ENCODE data around the gene CYP26B1. TPM values are rescaled to one million over a fixed set of nuclear protein-coding genes. Genes with fewer than 3 reads are reported as not detected.

CYP26B1 gene
- total and polyA plus RNA-seq, 4 donors: 1.4 to 12.9 (median 5.4) TPM

DNA sequence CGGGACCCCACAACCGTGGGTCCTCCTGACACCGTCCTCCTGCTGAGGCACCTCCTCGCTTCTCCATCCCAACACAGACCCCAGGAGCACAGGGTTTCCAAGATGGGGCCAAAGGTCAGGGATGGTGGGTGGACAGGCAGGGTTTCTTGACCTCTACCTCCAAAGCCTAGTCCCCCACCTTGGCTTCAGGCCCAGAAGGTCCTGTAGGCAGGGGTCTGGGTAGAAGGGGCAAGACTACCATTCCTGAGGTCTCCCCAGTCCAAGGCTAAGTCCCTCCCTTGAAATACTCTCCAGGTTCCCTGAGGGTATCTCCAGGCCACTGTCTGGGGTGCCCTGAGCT, 7.1 kb downstream of the CYP26B1 start:
- Histone ChIP-seq H3K27ac (ENCODE audit: low read depth in 1 of 2, low read length in 2 of 2) (no peak overlapping the region), H3K4me3 (ENCODE audit: low read length in 2 of 2) (no peak overlapping the region), H3K4me1 (ENCODE audit: control insufficient read depth in 1 of 2, insufficient read depth in 2 of 2, low read length in 2 of 2) (no peaks in the 10 kb centered on the region), H3K27me3 (ENCODE audit: control insufficient read depth in 1 of 2, insufficient read depth in 2 of 2, low read length in 1 of 2) (no peaks in the 10 kb centered on the region), H3K9me3 (ENCODE audit: control insufficient read depth, low read length) (no peaks in the 10 kb centered on the region), H3K36me3 (ENCODE audit: control insufficient read depth in 1 of 2, insufficient read depth in 2 of 2, low read length in 1 of 2) (no peaks in the 10 kb centered on the region)
- DNase-seq (peak in 1 of 2 donors; percentile 47), ATAC-seq (ENCODE audit: low FRiP score) (no peak)
- intact Hi-C loops (cut with DNase I): loop anchor here (10.0 kb wide), 3 partner anchors 426 to 526 kb away; no protein-coding TSS in a partner anchor
- 84 to 88% methylated on average over 4 of the region's 4 CpGs for WGBS, 2 donors

GRCh38 chr2:72139874-72140620, 7.6 kb downstream of the CYP26B1 start:
- ATAC-seq (ENCODE audit: low FRiP score): no peak
- H3K4me1 ChIP-seq (ENCODE audit: control insufficient read depth in 1 of 2, insufficient read depth in 2 of 2, low read length in 2 of 2): no peaks in the 10 kb centered on the region
- intact Hi-C loops (cut with DNase I): loop anchor here (10.0 kb wide), 3 partner anchors 425 to 525 kb away; no protein-coding TSS in a partner anchor
- DNase-seq: peak; percentile 40 to 68
- no peaks in the 10 kb centered on the region for H3K27me3 ChIP-seq (ENCODE audit: control insufficient read depth in 1 of 2, insufficient read depth in 2 of 2, low read length in 1 of 2)
- H3K9me3 ChIP-seq (ENCODE audit: control insufficient read depth, low read length): no peaks in the 10 kb centered on the region
- H3K27ac ChIP-seq (ENCODE audit: low read depth in 1 of 2, low read length in 2 of 2): peak overlapping the region; percentile 9 to 37
- no peak overlapping the region for H3K4me3 ChIP-seq (ENCODE audit: low read length in 2 of 2)
- H3K36me3 ChIP-seq (ENCODE audit: control insufficient read depth in 1 of 2, insufficient read depth in 2 of 2, low read length in 1 of 2): no peaks in the 10 kb centered on the region
- 68 to 71% methylated on average over 12 to 14 of the region's 14 CpGs for WGBS, 2 donors

- no peak for DNase-seq
- intact Hi-C loops (cut with DNase I): no loop called here
These were observed 8.2 kb downstream of the CYP26B1 start for GRCh38 chr2:72139471-72139873.

GRCh38 chr2:72138921-72139381, 8.7 kb downstream of the CYP26B1 start:
- no peak overlapping the region for H3K4me3 ChIP-seq (ENCODE audit: low read length in 2 of 2)
- H3K4me1 ChIP-seq (ENCODE audit: control insufficient read depth in 1 of 2, insufficient read depth in 2 of 2, low read length in 2 of 2): no peaks in the 10 kb centered on the region
- peak overlapping the region in 1 of 2 donors; percentile 42 for H3K27ac ChIP-seq (ENCODE audit: low read depth in 1 of 2, low read length in 2 of 2)
- ATAC-seq (ENCODE audit: low FRiP score) (peak; percentile 47), DNase-seq (peak; percentile 71 to 89)
- WGBS, 2 donors: 14 to 16% methylated on average over 13 to 14 of the region's 14 CpGs
- no peaks in the 10 kb centered on the region for H3K27me3 ChIP-seq (ENCODE audit: control insufficient read depth in 1 of 2, insufficient read depth in 2 of 2, low read length in 1 of 2)
- no peaks in the 10 kb centered on the region for H3K36me3 ChIP-seq (ENCODE audit: control insufficient read depth in 1 of 2, insufficient read depth in 2 of 2, low read length in 1 of 2)
- H3K9me3 ChIP-seq (ENCODE audit: control insufficient read depth, low read length): no peaks in the 10 kb centered on the region
- intact Hi-C loops (cut with DNase I): no loop called here

More at GRCh38 chr2:72139471-72139873, 8.2 kb downstream of the CYP26B1 start:
- no peaks in the 10 kb centered on the region for H3K27me3 ChIP-seq (ENCODE audit: control insufficient read depth in 1 of 2, insufficient read depth in 2 of 2, low read length in 1 of 2)
- 65 to 68% methylated on average over 8 of the region's 8 CpGs for WGBS, 2 donors
- no peak for ATAC-seq (ENCODE audit: low FRiP score)
- peak overlapping the region; percentile 9 to 37 for H3K27ac ChIP-seq (ENCODE audit: low read depth in 1 of 2, low read length in 2 of 2)
- no peaks in the 10 kb centered on the region for H3K9me3 ChIP-seq (ENCODE audit: control insufficient read depth, low read length)
- H3K4me1 ChIP-seq (ENCODE audit: control insufficient read depth in 1 of 2, insufficient read depth in 2 of 2, low read length in 2 of 2): no peaks in the 10 kb centered on the region
- H3K4me3 ChIP-seq (ENCODE audit: low read length in 2 of 2): no peak overlapping the region
- no peaks in the 10 kb centered on the region for H3K36me3 ChIP-seq (ENCODE audit: control insufficient read depth in 1 of 2, insufficient read depth in 2 of 2, low read length in 1 of 2)

DNA sequence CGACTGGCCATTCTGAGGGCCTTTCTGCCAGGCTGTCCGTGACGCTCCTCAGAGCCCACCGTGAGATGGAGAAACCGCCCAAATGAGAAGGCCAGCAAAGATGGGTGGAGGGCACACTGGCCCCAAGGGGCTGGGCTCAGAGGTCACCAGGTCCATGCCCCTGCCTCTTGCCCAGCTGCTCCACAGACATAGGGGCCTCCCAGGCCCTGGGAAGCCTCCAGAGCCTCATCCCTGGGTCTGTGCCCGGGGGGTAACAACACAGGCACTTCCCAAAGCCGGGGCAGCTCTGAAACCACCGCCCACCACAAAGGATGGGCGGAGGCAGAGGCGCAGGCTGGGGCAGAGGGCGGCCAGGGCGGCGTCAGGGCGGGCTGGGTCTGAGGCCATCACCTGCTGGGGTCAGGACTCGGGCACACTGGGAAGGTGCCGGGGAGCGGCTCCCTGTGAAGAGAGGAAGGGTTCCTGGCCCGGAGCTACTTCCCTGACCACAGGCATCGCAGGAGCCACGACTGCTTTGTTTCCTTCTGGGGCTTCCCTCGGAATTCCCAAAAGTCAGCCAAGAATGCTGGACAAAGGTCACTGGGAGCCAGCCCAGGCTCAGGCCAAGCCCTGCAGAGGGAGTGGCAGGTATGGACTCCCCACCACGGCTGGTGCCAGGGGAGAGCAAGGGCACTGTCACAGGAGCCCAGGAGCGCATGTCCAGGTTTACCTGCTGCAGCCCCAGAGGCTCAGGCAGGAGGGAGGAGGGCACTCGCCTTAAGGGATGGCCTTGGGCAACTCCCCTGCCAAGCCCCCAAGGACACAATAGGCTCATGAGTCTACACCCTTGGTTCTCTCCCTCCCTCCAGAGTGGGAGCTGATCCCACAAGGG, 9.4 kb downstream of the CYP26B1 start:
- DNase-seq (peak; percentile 53 to 75), ATAC-seq (ENCODE audit: low FRiP score) (no peak)
- Histone ChIP-seq H3K4me1 (ENCODE audit: control insufficient read depth in 1 of 2, insufficient read depth in 2 of 2, low read length in 2 of 2) (no peaks in the 10 kb centered on the region), H3K27me3 (ENCODE audit: control insufficient read depth in 1 of 2, insufficient read depth in 2 of 2, low read length in 1 of 2) (no peaks in the 10 kb centered on the region), H3K9me3 (ENCODE audit: control insufficient read depth, low read length) (no peaks in the 10 kb centered on the region), H3K27ac (ENCODE audit: low read depth in 1 of 2, low read length in 2 of 2) (peak overlapping the region in 1 of 2 donors; percentile 42), H3K36me3 (ENCODE audit: control insufficient read depth in 1 of 2, insufficient read depth in 2 of 2, low read length in 1 of 2) (no peaks in the 10 kb centered on the region), H3K4me3 (ENCODE audit: low read length in 2 of 2) (no peak overlapping the region)
- 67 to 70% methylated on average over 23 to 24 of the region's 24 CpGs for WGBS, 2 donors
- intact Hi-C loops (cut with DNase I): no loop called here

DNA sequence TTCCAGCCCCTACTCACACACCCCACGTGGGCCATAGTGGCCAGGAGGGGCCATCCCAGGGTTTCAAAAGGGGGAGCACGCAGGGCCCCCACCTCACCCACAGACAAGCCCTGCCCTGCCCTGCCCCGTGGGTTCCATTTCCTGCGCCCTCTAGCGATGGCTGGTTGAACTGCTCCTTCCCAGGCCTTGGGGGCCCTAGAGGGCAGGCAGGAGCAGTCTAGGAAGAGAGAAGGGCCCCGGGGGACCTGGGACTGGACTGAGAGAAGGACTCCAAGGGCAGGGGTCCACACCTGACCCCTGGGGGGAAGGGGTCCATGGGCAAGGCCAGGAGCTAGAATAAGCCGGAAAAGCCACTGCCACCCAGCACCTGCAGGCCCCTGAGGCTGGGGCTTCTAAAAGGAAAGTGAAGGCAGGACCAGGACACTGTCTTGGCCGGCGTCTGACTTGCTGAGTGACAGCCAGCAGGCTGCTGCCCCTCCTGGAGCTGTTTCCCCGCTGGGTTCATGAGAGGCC, 10.1 kb downstream of the CYP26B1 start:
- peak overlapping the region in 1 of 2 donors; percentile 42 for H3K27ac ChIP-seq (ENCODE audit: low read depth in 1 of 2, low read length in 2 of 2)
- intact Hi-C loops (cut with DNase I): no loop called here
- ATAC-seq (ENCODE audit: low FRiP score): peak; percentile 60

DNA sequence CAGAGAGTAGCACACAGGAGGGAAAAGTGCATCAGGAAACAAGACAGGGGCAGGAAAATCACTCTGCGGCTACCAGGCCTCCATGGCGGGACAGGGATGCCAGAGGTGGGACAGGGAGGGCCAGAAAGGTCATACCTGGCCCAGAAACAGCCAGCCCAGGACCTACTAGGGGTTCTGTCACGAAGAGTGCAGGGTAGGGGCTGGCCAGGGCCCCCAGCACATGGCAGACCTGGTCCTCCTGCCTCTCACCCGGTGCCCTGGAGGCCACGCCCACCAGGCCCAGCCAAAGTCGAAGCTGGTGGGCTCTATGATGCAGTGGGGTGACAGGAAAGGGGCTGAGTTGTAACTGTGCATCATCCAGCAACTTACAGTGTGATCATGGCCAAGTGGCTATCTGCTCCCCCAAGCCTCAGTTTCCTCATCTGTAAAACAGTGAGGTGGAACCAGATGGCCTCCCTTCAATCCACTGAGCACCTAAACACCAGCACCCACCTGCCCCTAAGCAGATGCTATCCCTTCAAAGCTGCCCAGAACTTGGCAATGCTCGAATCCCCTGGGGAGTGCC, 10.6 kb downstream of the CYP26B1 start:
- H3K4me1 ChIP-seq (ENCODE audit: control insufficient read depth in 1 of 2, insufficient read depth in 2 of 2, low read length in 2 of 2): no peaks in the 10 kb centered on the region
- H3K9me3 ChIP-seq (ENCODE audit: control insufficient read depth, low read length): no peaks in the 10 kb centered on the region
- no peak overlapping the region for H3K4me3 ChIP-seq (ENCODE audit: low read length in 2 of 2)
- no peaks in the 10 kb centered on the region for H3K36me3 ChIP-seq (ENCODE audit: control insufficient read depth in 1 of 2, insufficient read depth in 2 of 2, low read length in 1 of 2)
- ATAC-seq (ENCODE audit: low FRiP score) (no peak), DNase-seq (peak; percentile 32 to 37)
- no peaks in the 10 kb centered on the region for H3K27me3 ChIP-seq (ENCODE audit: control insufficient read depth in 1 of 2, insufficient read depth in 2 of 2, low read length in 1 of 2)
- H3K27ac ChIP-seq (ENCODE audit: low read depth in 1 of 2, low read length in 2 of 2): no peak overlapping the region
- intact Hi-C loops (cut with DNase I): no loop called here
- 78 to 79% methylated on average over 7 of the region's 7 CpGs for WGBS, 2 donors

More for the DNA sequence above, 10.1 kb downstream of the CYP26B1 start:
- no peak overlapping the region for H3K4me3 ChIP-seq (ENCODE audit: low read length in 2 of 2)
- 32 to 42% methylated on average over 10 of the region's 10 CpGs for WGBS, 2 donors
- H3K36me3 ChIP-seq (ENCODE audit: control insufficient read depth in 1 of 2, insufficient read depth in 2 of 2, low read length in 1 of 2): no peaks in the 10 kb centered on the region
- no peaks in the 10 kb centered on the region for H3K4me1 ChIP-seq (ENCODE audit: control insufficient read depth in 1 of 2, insufficient read depth in 2 of 2, low read length in 2 of 2)
- H3K27me3 ChIP-seq (ENCODE audit: control insufficient read depth in 1 of 2, insufficient read depth in 2 of 2, low read length in 1 of 2): no peaks in the 10 kb centered on the region
- H3K9me3 ChIP-seq (ENCODE audit: control insufficient read depth, low read length): no peaks in the 10 kb centered on the region
- DNase-seq: peak; percentile 60 to 91

DNA sequence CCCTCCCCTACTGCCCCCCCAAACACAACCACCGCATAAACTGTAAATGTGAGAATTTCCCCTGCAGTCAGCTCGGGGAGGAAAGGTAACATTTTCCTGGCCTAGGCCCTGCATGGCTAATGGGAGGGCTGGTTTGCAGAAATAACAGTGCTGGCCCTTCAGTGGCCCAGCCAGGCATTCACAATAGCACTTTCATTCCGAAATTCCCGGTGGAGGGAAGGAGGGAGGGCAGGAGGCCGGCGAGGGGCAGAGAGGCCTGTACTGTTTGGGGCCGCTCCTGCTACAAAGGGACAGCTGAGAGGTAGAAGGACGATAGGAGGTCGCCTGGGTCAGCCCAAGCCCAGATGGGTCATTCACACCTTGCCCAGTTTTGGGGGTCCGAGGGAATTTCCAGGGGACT, 11.3 kb downstream of the CYP26B1 start:
- no peaks in the 10 kb centered on the region for H3K4me1 ChIP-seq (ENCODE audit: control insufficient read depth in 1 of 2, insufficient read depth in 2 of 2, low read length in 2 of 2)
- H3K36me3 ChIP-seq (ENCODE audit: control insufficient read depth in 1 of 2, insufficient read depth in 2 of 2, low read length in 1 of 2): no peaks in the 10 kb centered on the region
- WGBS, 2 donors: 53 to 59% methylated on average over 10 of the region's 10 CpGs
- ATAC-seq (ENCODE audit: low FRiP score): no peak
- H3K4me3 ChIP-seq (ENCODE audit: low read length in 2 of 2): no peak overlapping the region
- peak; percentile 38 to 59 for DNase-seq
- no peaks in the 10 kb centered on the region for H3K9me3 ChIP-seq (ENCODE audit: control insufficient read depth, low read length)
- intact Hi-C loops (cut with DNase I): no loop called here
- H3K27me3 ChIP-seq (ENCODE audit: control insufficient read depth in 1 of 2, insufficient read depth in 2 of 2, low read length in 1 of 2): no peaks in the 10 kb centered on the region
- H3K27ac ChIP-seq (ENCODE audit: low read depth in 1 of 2, low read length in 2 of 2): no peak overlapping the region

All from aorta (tissue), 5 donors.